ENCODE data around the gene IPCEF1. TPM values are rescaled to one million over a fixed set of nuclear protein-coding genes. Genes with fewer than 3 reads are reported as not detected.
A peak's percentile ranks its signal among the peaks of the same experiment; 100 is the strongest.

Gene IPCEF1
- total RNA-seq, 1 experiment from 2014 or later, result 0.20 TPM

DNA sequence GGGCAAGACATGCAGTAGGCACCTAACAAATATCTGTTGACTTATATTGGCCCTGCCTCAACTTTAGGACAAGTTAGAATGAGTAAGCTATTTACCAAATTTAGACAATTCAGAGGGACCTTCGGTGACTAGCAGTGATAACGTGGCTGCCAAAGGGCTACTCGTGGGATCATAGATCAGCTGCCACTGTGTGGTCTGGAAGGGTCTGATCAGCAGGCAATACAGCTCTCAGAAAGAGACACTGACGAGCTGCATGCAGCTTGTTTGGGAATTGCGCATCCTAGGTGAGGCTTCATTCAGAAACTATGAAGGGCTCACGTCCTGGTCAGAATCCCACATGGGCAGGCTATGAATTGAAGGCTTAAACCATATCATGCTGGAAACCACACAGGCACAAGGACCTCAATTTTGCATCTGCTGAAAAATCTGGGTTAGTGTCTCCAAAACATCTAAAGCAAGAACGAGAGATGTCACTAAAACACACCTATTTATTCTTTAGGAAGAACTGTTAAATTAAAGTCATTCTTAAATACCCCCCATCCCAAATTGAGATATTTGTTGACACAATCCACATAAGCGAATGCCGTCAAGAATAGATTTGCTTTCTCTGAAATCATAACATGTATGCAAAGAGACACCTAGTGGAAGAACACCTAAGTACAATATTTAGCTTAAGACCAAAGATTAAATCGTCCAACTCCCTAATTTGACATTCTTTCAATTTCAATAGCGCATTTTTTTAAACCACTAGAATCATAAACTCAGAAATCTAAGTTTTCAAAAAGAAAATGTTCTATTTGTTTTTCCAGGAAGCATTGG, 79.6 kb downstream of the IPCEF1 start:
- in situ Hi-C loops (cut with HindIII; ENCODE audit: low pct_unique_long_range_greater_than_20kb, low sequenced_read_pairs), result no loop called here
- peak; percentile 23 for DNase-seq (ENCODE audit: low read depth)

- in situ Hi-C loops (cut with HindIII; ENCODE audit: low pct_unique_long_range_greater_than_20kb, low sequenced_read_pairs), result no loop called here
- DNase-seq (ENCODE audit: low read depth), result no peak
Observed at GRCh38 chr6:154274168-154274567, 82.4 kb downstream of the IPCEF1 start.

DNA sequence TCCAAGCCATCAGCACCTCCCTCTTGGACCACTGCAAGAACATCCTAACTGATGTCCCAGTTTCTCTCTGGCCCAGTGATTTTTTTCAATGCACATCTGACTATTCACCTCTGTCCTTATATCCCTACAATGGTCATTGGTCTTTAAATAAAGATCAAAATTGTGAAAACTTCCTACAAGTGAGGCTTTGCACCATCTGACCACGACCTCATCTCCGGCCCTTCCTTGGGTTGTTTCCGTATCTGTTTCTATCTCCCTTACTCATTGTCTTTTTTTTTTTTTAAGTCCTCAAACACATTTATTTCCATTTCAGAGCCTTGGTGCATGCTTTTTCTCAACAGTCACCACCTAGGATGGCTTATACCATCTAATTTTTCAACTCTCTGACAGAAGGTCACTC, 88.1 kb downstream of the IPCEF1 start:
- DNase-seq (ENCODE audit: low read depth), result no peak

GRCh38 chr6:154267508-154268106, 89.0 kb downstream of the IPCEF1 start:
- in situ Hi-C loops (cut with HindIII; ENCODE audit: low pct_unique_long_range_greater_than_20kb, low sequenced_read_pairs), result no loop called here
- no peak for DNase-seq (ENCODE audit: low read depth)

More for the DNA sequence above, 88.1 kb downstream of the IPCEF1 start:
- in situ Hi-C loops (cut with HindIII; ENCODE audit: low pct_unique_long_range_greater_than_20kb, low sequenced_read_pairs), result no loop called here

DNA sequence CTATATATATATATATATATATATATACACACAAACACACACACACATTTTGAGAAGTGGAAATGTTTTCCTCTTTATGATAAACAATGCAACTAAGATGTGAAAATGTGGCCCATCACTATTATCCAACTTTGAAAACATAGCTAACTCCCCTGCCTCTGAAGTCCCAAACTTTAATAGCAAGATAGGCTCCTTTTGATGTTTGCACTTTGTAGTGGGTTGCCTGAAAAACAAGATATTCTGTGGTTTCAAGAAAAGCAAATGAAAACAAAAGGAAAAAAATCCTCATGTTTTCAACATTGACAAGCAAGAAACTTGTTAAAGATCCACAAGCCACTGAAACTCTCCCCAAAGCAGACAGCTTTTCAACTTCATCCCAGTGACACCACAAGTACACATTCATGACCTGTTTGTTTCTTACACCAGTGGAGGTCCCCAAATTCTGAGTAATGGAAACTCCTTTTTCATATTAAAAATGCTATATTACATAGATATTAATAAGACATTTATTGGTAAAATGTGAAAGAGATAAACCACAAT, 90.0 kb downstream of the IPCEF1 start:
- DNase-seq (ENCODE audit: low read depth), result no peak
- in situ Hi-C loops (cut with HindIII; ENCODE audit: low pct_unique_long_range_greater_than_20kb, low sequenced_read_pairs), result no loop called here

DNA sequence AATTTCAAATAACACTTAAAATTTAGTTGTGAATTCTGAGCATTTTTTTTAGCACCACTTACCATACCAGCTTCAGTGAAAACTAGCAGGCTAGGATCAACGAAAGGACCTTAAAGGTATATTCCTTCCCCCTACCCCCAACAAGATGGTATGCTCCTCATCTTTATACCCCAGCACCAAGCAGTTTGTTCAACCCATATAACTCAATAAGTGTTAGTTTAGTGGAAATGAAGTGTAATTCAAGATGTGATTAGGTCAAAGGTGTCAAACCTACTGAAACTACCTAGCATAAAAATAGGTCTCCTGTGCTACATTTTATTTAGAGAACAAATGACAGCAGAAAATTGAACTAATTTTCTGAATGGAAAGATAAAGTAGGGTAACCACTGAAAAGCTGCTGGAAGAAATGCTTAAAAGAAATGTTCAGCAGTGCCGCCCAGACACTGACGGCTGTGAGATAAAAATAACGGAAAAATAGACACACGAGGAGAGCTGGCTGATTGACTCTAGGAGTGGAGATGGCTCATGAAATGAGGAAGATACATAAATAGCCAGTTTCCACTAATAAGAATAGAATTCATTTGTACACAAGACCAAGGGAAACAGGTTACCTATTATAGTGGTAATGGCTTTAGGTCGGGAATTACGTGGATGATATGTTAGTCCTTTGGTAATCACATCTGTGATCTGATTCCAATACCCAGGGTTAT, 94.8 kb downstream of the IPCEF1 start:
- in situ Hi-C loops (cut with HindIII; ENCODE audit: low pct_unique_long_range_greater_than_20kb, low sequenced_read_pairs), result no loop called here
- DNase-seq (ENCODE audit: low read depth), result no peak

DNA sequence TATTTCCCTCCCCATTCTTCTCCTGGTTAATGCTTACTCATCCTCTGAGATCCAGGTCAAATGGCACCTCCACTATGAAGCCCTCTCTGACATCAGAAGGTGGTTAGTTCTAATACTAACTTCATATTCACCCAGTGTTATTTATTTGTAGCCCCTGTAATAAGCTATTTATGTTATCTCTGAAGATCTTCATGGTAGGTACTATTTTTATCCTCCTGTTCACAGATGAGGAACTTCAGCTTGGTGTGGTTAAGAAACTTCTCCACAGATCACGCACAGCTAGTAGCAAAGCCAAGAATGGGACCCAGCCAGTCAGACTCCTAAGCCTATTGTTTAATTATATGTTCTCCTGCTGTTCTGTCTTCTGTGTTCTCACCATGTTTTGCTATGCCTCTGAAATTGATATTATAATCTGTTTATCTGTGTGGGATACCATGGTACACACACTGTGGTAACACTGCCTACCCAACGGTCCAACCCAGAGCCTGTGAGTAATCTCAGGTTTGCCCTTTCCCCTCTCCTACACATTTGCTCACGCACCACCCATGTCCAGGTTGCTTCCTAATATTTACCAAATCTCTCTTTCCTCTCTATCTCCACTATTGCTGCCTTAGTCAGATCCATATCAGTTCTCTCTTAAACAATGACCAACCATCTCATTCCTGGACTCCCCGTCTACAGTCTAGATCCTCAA, 98.4 kb downstream of the IPCEF1 start:
- in situ Hi-C loops (cut with HindIII; ENCODE audit: low pct_unique_long_range_greater_than_20kb, low sequenced_read_pairs), result no loop called here
- DNase-seq (ENCODE audit: low read depth), result no peak

DNA sequence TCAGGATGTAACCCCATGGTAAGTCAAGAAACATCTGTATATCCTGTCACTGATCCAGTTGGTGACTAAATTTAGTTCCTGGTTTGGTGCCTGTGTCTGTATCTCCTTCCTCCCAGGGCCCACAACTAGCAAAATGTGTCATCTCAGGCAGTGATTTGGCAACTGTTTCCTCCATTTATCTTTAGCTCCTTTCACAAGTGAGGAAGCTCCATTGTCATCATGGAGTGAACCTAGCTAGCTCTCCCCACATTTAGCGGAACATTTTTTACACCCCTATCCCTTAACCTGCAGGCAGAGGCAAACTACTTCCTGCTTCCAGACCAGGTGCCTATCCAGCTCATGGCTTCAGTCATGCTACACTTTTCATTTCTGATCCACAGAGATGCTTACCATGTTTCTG, 99.5 kb downstream of the IPCEF1 start:
- in situ Hi-C loops (cut with HindIII; ENCODE audit: low pct_unique_long_range_greater_than_20kb, low sequenced_read_pairs), result no loop called here
- no peak for DNase-seq (ENCODE audit: low read depth)

- in situ Hi-C loops (cut with HindIII; ENCODE audit: low pct_unique_long_range_greater_than_20kb, low sequenced_read_pairs), result no loop called here
- no peak for DNase-seq (ENCODE audit: low read depth)
Observed at GRCh38 chr6:154252678-154253077, 103.9 kb downstream of the IPCEF1 start.

- in situ Hi-C loops (cut with HindIII; ENCODE audit: low pct_unique_long_range_greater_than_20kb, low sequenced_read_pairs), result no loop called here
- DNase-seq (ENCODE audit: low read depth), result peak; percentile 5
Observed at GRCh38 chr6:154251116-154251515, 105.5 kb downstream of the IPCEF1 start.

DNA sequence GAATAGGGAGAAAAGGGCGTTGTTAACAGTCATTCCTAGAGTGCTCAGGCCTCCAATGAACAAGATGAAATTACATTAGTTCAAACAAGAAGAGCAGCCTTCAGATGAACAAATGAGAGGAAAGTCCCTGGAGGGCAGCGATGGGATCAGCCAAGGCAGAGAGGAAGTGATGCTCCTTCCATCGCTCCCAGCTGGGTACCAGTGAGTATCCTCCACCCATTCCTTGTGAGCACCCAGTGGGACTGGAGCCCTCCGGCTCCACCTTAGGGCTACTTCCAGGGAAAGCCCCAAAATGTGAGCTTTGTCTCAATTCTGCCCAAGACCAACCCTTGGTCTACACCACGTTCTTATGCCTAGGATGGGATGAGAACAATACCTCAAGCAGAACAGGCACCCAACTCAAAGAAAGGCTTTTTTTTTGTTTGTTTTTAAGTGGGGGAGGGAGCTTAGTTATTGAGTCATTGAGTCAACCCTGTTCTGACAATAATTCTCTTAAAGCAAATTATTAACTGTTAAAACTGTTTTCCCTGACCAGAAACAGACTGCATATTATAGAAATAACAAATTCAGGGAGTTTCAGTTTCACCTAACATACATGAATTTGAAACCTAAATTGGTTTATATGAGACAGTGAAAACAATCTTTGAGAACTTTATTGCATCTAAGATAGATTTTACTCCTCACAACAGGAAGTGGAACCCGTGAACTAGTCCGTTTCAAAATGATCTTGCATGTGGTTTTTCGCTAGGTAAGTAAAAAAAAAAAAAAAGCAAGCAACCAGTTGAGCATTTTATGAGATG, 106.9 kb downstream of the IPCEF1 start:
- in situ Hi-C loops (cut with HindIII; ENCODE audit: low pct_unique_long_range_greater_than_20kb, low sequenced_read_pairs), result no loop called here
- peak; percentile 58 for DNase-seq (ENCODE audit: low read depth)

DNA sequence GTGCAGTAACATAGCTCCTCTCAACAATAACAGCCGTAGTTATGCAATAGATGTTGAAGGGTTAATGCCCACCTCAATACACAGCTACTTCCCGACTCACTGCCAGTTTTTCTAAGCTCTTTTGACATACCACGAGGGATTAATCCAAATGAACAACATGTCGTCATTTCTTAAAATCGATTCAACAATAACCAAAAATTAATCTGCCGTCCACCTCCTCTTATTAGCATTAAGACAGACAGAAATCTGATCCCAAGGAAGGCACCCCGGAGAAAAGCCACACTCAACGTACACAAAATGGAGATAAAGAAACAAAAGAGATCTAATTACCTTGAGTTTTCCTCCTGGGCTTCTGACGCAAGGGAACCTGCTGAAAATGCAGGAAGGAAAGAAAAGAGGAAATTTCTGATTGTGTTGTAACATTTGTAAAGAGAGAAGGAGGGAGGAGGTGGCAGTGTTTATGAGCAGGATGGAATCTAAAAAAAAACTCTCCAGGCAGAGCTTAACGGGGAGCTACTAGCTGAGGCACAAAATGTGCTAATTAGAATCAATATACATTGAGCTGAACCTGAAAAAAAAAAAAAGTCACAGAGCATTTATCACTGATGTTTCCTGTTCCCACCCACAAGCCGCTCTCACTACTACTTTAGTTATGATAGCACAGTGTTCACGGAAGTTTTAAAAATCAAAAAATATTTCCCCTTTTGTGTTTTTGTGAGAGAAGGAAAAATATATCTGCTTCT, 109.3 kb downstream of the IPCEF1 start:
- no peak for DNase-seq (ENCODE audit: low read depth)

GRCh38 chr6:154246723-154247118, 109.9 kb downstream of the IPCEF1 start:
- in situ Hi-C loops (cut with HindIII; ENCODE audit: low pct_unique_long_range_greater_than_20kb, low sequenced_read_pairs), result no loop called here
- DNase-seq (ENCODE audit: low read depth), result no peak

More for the DNA sequence above, 109.3 kb downstream of the IPCEF1 start:
- in situ Hi-C loops (cut with HindIII; ENCODE audit: low pct_unique_long_range_greater_than_20kb, low sequenced_read_pairs), result no loop called here

- no peak for DNase-seq (ENCODE audit: low read depth)
- in situ Hi-C loops (cut with HindIII; ENCODE audit: low pct_unique_long_range_greater_than_20kb, low sequenced_read_pairs), result no loop called here
Observed at GRCh38 chr6:154245506-154245905, 111.1 kb downstream of the IPCEF1 start.

GRCh38 chr6:154243793-154244750, 112.5 kb downstream of the IPCEF1 start:
- in situ Hi-C loops (cut with HindIII; ENCODE audit: low pct_unique_long_range_greater_than_20kb, low sequenced_read_pairs), result no loop called here
- DNase-seq (ENCODE audit: low read depth), result no peak
